Eye (tissue), 1 donor: ENCODE results near the gene FARS2.
A peak's percentile ranks its signal among the peaks of the same experiment; 100 is the strongest.

Source experiments
- DNase-seq: peaks from one replicate; pipeline ENCODE4 v3.0.0-alpha.2; 2015

FARS2 gene

DNA sequence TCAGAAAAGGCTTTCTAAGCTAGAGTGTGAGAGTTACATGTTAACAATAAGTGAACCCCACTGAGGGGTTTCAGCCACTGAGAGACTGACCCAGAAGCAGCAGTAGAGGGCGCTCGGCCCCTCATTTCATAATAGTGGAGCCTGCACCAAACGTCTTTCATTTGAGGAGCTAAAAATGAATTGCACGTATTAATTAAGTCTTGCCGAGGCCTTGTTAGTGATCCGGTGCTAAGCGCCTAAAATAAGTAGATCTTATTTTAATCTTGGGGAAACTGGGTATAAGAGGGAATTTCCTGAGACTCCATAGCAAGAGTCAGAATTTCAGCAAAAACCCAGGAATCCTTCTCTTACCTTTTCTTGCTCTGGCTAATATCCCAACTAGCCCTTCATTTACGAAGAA lies 209.7 kb downstream of the FARS2 start:
- DNase-seq, result peak; percentile 92

- DNase-seq, result peak; percentile 92
Observed at GRCh38 chr6:5471637-5472398, 210.5 kb downstream of the FARS2 start.

DNA sequence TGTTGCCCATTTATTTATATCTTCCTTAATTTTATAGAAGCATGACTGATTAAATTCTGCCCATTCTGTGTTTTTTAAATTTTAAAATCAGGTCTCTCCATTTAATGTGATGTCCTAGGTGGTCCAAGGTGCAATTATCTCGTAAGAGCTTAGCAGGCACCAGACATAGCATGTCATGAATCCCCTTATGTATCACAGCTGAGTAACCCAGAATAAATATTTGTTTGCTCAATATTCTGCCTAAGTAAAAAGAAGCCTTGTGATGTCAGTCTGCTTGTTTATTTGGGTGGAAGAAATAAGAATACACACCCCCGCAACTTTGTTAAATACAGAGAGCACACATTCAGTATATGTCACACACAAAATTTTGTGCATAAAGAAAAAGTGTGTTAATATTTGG lies 211.3 kb downstream of the FARS2 start:
- no peak for DNase-seq

DNA sequence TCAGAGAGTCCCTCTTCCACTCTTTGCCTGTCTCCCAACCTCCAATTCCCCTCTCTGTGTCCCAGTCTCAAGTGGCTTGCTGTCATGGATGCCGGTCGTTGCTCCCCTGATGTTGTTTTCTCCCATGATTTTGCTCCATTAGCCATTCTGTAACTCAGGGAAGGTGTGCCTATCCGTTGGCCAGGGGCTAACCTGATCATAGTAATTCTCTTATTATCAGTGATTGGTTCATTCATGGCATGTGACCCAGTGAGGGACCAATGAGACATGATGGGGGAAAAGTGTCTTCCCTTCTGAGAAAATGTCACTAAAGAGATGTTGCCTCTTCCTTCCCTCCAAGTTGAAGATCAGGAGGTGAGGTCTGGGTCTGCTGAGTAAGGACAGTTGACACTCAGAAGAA lies 214.5 kb downstream of the FARS2 start:
- no peak for DNase-seq

DNA sequence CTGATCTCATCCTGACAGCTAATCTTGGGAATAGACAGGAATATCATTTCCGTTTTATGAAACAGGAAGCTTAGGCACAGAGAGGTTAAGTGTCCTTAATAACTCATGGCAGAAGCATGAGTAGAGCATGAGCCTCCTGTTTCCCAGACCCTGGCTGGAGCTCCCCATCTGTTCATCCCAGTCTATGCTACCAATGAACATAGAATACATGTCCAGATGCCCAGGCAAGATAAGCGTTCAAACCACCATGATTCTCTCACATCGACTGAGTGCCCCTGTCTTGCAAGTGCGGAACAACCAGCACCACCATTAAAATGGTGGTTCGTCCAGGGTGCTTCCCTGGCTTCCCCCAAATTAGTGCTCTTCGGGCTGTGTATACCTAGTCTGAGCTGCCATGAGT lies 217.1 kb downstream of the FARS2 start:
- DNase-seq, result no peak

DNA sequence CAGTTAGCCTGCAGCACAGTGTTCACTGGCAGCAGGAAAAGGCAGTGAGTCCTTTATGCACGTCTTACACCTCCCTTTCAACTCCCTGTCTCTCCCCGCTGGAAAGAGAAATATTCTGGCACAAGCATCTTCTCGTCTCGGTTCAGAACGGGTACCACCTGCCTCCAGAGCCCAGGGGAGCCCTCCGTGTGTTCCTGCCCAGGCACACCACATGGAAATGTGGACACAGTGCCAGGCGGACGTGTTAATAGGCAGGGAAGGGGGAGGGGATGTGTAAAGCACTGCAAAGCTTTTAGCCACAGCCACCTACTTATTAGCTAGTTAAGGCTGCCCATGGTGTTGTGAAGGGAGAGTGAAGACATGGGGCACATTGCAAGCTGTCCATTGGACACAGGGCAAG lies 219.7 kb downstream of the FARS2 start:
- peak; percentile 69 for DNase-seq

GRCh38 chr6:5481750-5482149 lies 220.4 kb downstream of the FARS2 start:
- no peak for DNase-seq

- DNase-seq, result no peak
Observed at GRCh38 chr6:5482619-5483018, 221.3 kb downstream of the FARS2 start.

DNA sequence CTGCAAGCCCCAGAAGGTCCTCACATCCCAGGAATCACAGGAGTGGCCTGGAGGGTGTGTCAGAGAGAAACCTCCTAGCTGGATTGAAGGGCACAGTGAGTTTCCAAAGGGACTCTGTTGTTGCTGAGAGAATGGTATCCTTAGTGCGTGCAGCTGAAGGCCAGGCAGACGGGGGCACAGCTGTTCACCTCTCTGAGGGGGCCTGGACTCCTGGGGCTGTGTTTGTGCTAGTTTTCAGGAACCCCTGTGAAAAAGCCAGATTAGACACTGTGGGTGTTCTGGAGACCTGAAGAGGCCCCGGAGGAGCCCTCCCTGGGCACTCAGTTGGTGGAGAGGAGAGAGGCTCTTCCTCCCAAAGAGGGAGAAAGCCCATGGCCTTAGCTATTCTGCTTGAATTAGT lies 223.4 kb downstream of the FARS2 start:
- DNase-seq, result no peak

GRCh38 chr6:5486214-5486613 lies 224.9 kb downstream of the FARS2 start:
- no peak for DNase-seq

DNA sequence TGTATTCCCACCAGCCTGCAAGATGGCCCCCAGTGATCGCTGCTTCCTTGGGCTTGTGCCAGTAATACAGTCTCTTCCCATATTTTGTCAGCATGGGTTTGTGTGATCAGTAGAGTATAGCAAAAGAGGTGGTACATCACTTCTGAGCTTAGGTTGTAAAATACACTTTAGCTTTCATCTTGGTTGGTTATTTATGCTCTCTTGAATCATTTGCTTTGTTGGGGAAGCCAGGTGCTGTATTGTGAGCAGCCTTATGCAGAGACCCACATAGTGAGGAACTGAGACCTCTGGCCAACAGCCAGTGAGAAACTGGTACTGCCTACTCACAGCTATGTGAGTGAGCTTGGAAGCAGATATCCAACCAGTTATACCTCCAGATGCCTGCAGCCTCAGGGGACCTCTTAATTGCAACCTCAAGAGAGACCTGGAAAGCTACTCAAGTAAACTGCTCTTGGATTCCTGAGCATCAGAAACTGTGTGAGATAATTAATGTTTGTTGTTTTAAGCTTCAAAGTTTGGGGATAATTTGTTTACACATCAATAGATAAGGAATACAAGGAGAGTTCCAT lies 229.3 kb downstream of the FARS2 start:
- DNase-seq, result no peak

GRCh38 chr6:5492356-5492755 lies 231.0 kb downstream of the FARS2 start:
- DNase-seq, result no peak

GRCh38 chr6:5493806-5494205 lies 232.5 kb downstream of the FARS2 start:
- no peak for DNase-seq

DNA sequence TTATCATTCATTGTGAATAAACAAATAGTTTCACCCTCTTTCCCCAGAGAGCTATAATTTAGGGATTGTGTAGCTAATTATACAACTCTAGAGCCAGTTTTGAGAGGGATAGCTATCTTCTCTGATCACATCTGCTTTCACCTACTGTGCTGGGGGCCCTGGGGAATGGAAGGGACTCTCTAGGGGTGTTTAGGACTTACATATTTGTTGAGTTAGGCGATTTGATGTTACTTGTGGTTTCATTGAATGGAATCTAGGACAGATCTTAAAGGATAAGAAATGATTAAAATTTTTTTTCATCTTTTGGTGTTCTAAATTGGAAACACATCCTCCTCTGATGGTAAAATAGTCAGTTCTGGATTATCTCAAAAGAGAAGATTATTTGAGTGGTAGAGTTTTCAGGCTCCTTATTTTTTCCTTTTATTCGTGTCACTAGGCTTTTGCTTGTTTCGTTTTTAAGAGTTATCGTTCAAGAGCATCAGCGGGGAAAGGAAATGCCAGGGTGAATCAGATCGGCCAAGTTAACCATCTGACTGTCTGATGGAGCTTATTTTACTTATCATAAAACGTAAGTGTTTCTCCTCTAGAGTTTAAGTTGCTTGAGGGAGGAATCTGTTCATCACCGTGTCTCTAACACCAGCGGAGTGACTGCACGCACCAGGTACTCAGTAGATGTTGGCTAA lies 236.7 kb downstream of the FARS2 start:
- DNase-seq, result no peak

GRCh38 chr6:5498579-5498899 lies 237.2 kb downstream of the FARS2 start:
- no peak for DNase-seq

- no peak for DNase-seq
Observed at GRCh38 chr6:5499644-5500306, 238.5 kb downstream of the FARS2 start.

- peak; percentile 8 for DNase-seq
Observed at GRCh38 chr6:5501837-5502236, 240.5 kb downstream of the FARS2 start.

- no peak for DNase-seq
Observed at GRCh38 chr6:5504078-5504477, 242.8 kb downstream of the FARS2 start.

DNA sequence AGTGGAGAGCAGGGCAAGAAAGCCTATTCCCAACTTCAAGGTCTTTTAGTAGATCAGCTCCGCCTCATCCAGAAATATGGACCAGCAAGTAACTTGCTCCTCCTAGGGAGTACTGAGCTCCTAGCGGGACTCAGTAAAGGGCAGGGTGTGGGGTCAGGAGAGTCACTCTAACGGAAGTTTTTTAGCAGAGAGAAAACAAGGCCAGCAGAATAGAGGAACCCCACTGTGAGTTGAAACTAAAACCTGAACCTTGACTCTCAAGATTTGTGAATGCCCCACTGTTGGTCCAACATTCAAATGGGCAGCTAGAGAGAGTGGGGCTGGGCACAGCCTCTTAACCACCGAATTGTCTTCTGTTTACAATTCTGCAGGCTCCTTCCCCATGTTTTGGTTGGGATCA lies 244.8 kb downstream of the FARS2 start:
- no peak for DNase-seq

DNA sequence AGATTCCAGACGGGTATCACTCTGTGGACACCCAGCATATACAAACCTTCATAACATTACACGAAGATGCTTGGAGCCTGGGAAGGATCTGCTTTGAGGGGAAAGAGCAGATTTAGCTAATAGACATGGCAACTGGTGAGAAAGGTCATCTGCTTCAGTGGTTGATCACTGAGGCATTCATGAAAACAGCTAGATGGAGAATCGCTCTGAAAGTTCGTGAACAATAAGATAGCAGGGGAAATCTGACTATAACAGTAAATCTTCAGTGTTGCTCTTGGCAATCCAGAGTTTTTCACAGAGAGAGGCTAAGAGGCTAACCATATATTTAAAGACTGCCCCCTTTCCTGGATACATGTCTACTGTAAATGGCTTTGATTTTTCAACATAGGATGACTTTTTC lies 245.3 kb downstream of the FARS2 start:
- DNase-seq, result no peak

- no peak for DNase-seq
Observed at GRCh38 chr6:5507131-5507681, 245.9 kb downstream of the FARS2 start.

- DNase-seq, result no peak
Observed at GRCh38 chr6:5509106-5509505, 247.8 kb downstream of the FARS2 start.

- peak; percentile 68 for DNase-seq
Observed at GRCh38 chr6:5510331-5511133, 249.2 kb downstream of the FARS2 start.
